Large intestine (tissue), 3 donors: ENCODE measurements around the gene RNF121. TPM values are rescaled to one million over a fixed set of nuclear protein-coding genes. Genes with fewer than 3 reads are reported as not detected.
"Not testable (repeated sequence)": the region's sequence is repeated elsewhere in the genome, so short reads cannot be mapped to it uniquely, and the experiment has no call there.

ENCODE experiments used
- DNase-seq, 2 donors: peaks; one replicate each; pipeline versions ENCODE4 v3.0.0 to v3.0.0-alpha.2; 2013
- H3K27ac ChIP-seq: one replicate; pipeline ENCODE4 v1.5.1; 2013; ENCODE audit warnings: low read length
- H3K27me3 ChIP-seq: 2 replicates; pipeline ENCODE4 v1.6.1; 2013; ENCODE audit warnings: low read length; ENCODE audit not compliant: control insufficient read depth, insufficient read depth
- H3K36me3 ChIP-seq: 2 replicates; pipeline ENCODE4 v1.6.1; 2013; ENCODE audit warnings: low read length; ENCODE audit not compliant: control insufficient read depth, insufficient read depth
- H3K4me1 ChIP-seq: one replicate; pipeline ENCODE4 v1.6.1; 2013; ENCODE audit warnings: low read length; ENCODE audit not compliant: control insufficient read depth, insufficient read depth
- H3K4me3 ChIP-seq: one replicate; pipeline ENCODE4 v1.5.1; 2013; ENCODE audit warnings: low read length
- H3K9me3 ChIP-seq: one replicate; pipeline ENCODE4 v1.6.1; 2013; ENCODE audit warnings: mild to moderate bottlenecking, low read depth, low read length, moderate library complexity; ENCODE audit not compliant: control insufficient read depth
- WGBS: methylation state at CpG from one replicate; pipeline ENCODE4 v1.1.5; 2013; ENCODE audit warnings: low lambda C conversion rate; ENCODE audit not compliant: insufficient coverage; 5-methylcytosine and 5-hydroxymethylcytosine counted together
- polyA plus RNA-seq: library from polyadenylated mRNA; unstranded; fragments of 120-200 nt; gene quantifications from one replicate; pipeline ENCODE4 v1.2.1, GENCODE V29; 2013

RNF121 gene
- polyA plus RNA-seq, 1 donor, result 42.9 TPM

- not testable (repeated sequence) for H3K9me3 ChIP-seq, H3K27ac ChIP-seq, DNase-seq, H3K4me1 ChIP-seq, H3K4me3 ChIP-seq, H3K27me3 ChIP-seq
- H3K36me3 ChIP-seq, result peaks cover 24% of the 10 kb centered on the region
- WGBS, result no CpG with 5 or more reads among the region's 10 CpGs
Measured at GRCh38 chr11:71911986-71912340, 16.9 kb upstream of the RNF121 start.

DNA sequence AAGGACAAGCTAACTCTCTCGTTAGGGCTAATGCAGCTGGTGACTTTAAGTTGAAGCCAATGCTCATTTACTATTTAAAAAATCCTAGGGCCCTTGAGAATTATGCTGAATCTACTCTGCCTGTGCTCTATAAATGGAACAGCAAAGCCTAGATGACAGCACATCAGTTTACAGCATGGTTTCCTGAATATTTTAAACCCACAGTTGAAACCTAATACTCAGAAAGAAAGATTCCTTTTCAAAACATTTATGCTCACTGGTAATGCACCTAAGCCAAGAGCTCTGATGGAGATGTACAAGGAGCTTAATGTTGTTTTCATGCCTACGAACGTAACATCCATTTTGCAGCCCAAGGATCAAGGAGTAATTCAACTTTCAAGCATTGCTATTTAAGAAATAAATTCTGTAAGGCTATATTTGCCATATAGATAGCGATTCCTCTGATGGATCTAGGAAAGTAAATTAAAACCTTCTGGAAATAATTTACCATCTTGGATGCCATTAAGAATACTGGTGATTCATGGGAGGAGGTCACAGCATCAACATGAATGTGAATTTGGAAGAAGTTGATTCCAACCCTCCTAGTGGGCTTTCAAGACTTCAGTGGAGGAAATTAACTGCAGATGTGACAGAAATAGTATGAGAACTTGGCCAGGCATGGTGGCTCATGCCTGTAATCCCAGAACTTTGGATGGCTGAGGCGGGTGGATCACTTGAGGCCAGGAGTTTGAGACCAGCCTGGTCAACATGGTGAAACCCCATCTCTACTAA, 14.9 kb upstream of the RNF121 start:
- WGBS, result no CpG with 5 or more reads among the region's 5 CpGs
- Histone ChIP-seq H3K36me3 (peaks cover 39% of the 10 kb centered on the region), H3K27ac (no peak overlapping the region), H3K4me3 (no peak overlapping the region), H3K4me1 (peaks cover under 1% of the 10 kb centered on the region), H3K27me3 (no peaks in the 10 kb centered on the region), H3K9me3 (no peaks in the 10 kb centered on the region)
- no peak for DNase-seq

- Histone ChIP-seq H3K36me3 (peaks cover 40% of the 10 kb centered on the region), H3K4me1 (no peaks in the 10 kb centered on the region), H3K9me3 (no peaks in the 10 kb centered on the region), H3K27ac (no peak overlapping the region), H3K27me3 (no peaks in the 10 kb centered on the region), H3K4me3 (no peak overlapping the region)
- WGBS, result 92% methylated on average over 2 of the region's 7 CpGs
- no peak for DNase-seq
Measured at GRCh38 chr11:71914617-71915189, 14.1 kb upstream of the RNF121 start.

GRCh38 chr11:71917646-71918140, 11.2 kb upstream of the RNF121 start:
- no CpG with 5 or more reads among the region's 9 CpGs for WGBS
- Histone ChIP-seq H3K4me1 (no peaks in the 10 kb centered on the region), H3K4me3 (no peak overlapping the region), H3K9me3 (no peaks in the 10 kb centered on the region), H3K27me3 (no peaks in the 10 kb centered on the region), H3K27ac (no peak overlapping the region), H3K36me3 (peaks cover 46% of the 10 kb centered on the region)
- DNase-seq, result no peak

GRCh38 chr11:71927820-71928736, 768 bp upstream of the RNF121 start, which contains the start of gene XNDC1N:
Gene XNDC1N, minus strand, starts transcription at chr11:71928594. Its CDS starts 5,241 bp downstream, at chr11:71923353.
- 0% methylated on average over 1 of the region's 40 CpGs for WGBS
- Histone ChIP-seq H3K27ac (peak within 1 kb of the TSS; percentile 68), H3K9me3 (no peaks in the 10 kb centered on the region), H3K36me3 (peaks cover 4% of the 10 kb centered on the region), H3K4me1 (peaks cover 17% of the 10 kb centered on the region), H3K27me3 (no peaks in the 10 kb centered on the region), H3K4me3 (peak within 1 kb of the TSS; percentile 67)
- peak in 1 of 2 donors; percentile 85 for DNase-seq

DNA sequence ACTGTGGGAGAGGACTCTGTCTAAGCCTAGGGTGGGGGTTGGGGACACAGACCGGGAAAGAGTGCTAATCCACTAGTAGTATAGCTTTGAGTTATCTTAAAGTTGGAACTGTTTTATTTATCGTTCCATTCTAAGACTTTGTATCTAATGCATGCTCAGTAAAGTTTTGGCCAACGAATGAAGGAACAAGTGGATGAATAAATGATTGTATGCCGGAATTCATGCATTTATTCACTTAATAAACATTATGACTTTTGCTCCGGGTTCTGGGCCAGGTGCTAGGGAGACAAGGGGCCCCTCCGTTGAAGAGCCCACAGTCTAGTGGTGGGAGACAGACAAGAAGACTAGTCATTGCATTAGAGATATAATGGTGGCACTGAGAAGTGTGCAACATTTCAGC, 645 bp downstream of the RNF121 start:
- H3K4me3 ChIP-seq, result peak overlapping the region; percentile 67
- no peak for DNase-seq
- peaks cover 4% of the 10 kb centered on the region for H3K36me3 ChIP-seq
- no peak overlapping the region for H3K27ac ChIP-seq
- peaks cover 26% of the 10 kb centered on the region for H3K4me1 ChIP-seq
- no peaks in the 10 kb centered on the region for H3K27me3 ChIP-seq
- WGBS, result 0% methylated on average over 2 of the region's 6 CpGs
- H3K9me3 ChIP-seq, result no peaks in the 10 kb centered on the region

DNA sequence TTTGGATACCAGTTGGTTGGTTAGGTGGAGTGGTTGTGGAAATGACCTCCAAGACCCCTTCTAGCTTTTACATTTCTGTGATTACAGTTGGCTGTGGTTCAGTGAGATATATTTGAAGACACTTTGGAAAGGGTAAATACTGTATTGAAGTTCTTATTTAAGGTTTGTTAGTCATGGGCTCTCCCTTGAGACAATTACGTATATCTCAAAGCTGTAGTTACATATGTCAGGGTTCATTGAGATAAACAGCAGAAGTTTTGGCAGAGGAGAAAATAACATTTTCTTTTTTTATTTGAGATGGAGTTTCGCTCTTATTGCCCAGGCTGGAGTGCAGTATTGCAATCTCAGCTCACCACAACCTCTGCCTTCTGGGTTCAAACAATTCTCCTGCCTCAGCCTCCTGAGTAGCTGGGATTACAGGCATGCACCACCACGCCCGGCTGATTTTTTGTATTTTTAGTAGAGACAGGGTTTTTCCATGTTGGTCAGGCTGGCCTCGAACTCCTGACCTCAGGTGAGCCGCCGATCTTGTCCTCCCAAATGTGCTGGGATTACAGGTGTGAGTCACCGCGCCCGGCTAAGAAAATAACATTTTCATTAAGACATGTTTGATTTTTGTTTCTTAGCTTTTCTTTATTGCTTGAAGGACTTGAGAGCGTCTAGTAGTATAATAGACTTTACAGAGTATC, 1.9 kb downstream of the RNF121 start:
- H3K4me1 ChIP-seq, result peaks cover 29% of the 10 kb centered on the region

DNA sequence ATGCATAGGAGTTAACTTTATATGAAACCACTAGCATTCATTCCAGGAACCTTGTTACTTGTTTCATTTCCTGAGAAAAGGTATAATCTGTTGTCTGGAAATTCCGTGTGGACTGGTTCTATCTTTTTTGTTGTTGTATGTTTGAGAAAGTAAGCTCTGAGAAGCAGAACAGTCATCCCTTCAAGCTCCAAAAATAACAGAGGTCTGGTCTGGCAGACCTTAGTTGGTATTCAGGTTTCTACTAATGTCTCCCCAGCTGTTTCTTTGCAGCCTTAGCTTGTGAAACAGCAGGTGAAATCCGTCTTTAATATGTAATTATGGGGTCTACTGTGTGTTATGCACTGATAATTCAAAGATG, 2.4 kb downstream of the RNF121 start:
- Histone ChIP-seq H3K9me3 (no peaks in the 10 kb centered on the region), H3K27ac (no peak overlapping the region), H3K36me3 (peaks cover 3% of the 10 kb centered on the region), H3K4me1 (peaks cover 29% of the 10 kb centered on the region), H3K27me3 (no peaks in the 10 kb centered on the region), H3K4me3 (no peak overlapping the region)
- DNase-seq, result no peak
- no CpG with 5 or more reads among the region's 2 CpGs for WGBS

More for the DNA sequence above, 1.9 kb downstream of the RNF121 start:
- 10% methylated on average over 2 of the region's 11 CpGs for WGBS
- H3K9me3 ChIP-seq, result no peaks in the 10 kb centered on the region
- no peak overlapping the region for H3K27ac ChIP-seq
- peaks cover 3% of the 10 kb centered on the region for H3K36me3 ChIP-seq
- DNase-seq, result no peak
- peak overlapping the region; percentile 67 for H3K4me3 ChIP-seq
- no peaks in the 10 kb centered on the region for H3K27me3 ChIP-seq

GRCh38 chr11:71933141-71933933, 4.5 kb downstream of the RNF121 start:
- peak overlapping the region; percentile 2 for H3K27ac ChIP-seq
- peak in 1 of 2 donors; percentile 34 for DNase-seq
- H3K36me3 ChIP-seq, result peaks cover 6% of the 10 kb centered on the region
- no peaks in the 10 kb centered on the region for H3K9me3 ChIP-seq
- H3K27me3 ChIP-seq, result no peaks in the 10 kb centered on the region
- H3K4me3 ChIP-seq, result no peak overlapping the region
- 100% methylated on average over 1 of the region's 4 CpGs for WGBS
- peaks cover 29% of the 10 kb centered on the region for H3K4me1 ChIP-seq
